MM.1S (cell line): Measurements from ENCODE around the gene SLC6A12.

Experiments
- DNase-seq: peaks from one replicate; pipeline ENCODE4 v3.0.0-alpha.2; 2015
- H2AFZ ChIP-seq: fragments of 300-600 bp; sonication (generic); 2 replicates; pipeline ENCODE4 v1.6.0; 2016; ENCODE audit warnings: antibody characterized with exemption, low read length
- H3F3A ChIP-seq: fragments of 300-600 bp; sonication (generic); 2 replicates; pipeline ENCODE4 v1.6.1; 2016; ENCODE audit warnings: mild to moderate bottlenecking, antibody characterized with exemption, low read length, moderate library complexity, mixed read lengths; ENCODE audit not compliant: insufficient read depth
- H3K27ac ChIP-seq: fragments of 300-600 bp; sonication (generic); 2 replicates; pipeline ENCODE4 v1.5.1; 2016; ENCODE audit warnings: mild to moderate bottlenecking, low read length
- H3K27me3 ChIP-seq: fragments of 300-600 bp; sonication (generic); replicated peaks from 2 replicates; pipeline ENCODE4 v1.6.0; 2016; ENCODE audit warnings: low read length; ENCODE audit not compliant: insufficient read depth
- H3K36me3 ChIP-seq: fragments of 300-600 bp; sonication (generic); replicated peaks from 2 replicates; pipeline ENCODE4 v1.6.1; 2016; ENCODE audit warnings: mild to moderate bottlenecking, low read length, mixed read lengths; ENCODE audit not compliant: insufficient read depth
- H3K4me1 ChIP-seq: fragments of 300-600 bp; sonication (generic); 2 replicates; pipeline ENCODE4 v1.6.1; 2016; ENCODE audit warnings: low read length, mixed read lengths
- H3K4me2 ChIP-seq: fragments of 300-600 bp; sonication (generic); 2 replicates; pipeline ENCODE4 v1.6.0; 2016; ENCODE audit warnings: low read depth, low read length
- H3K4me3 ChIP-seq: fragments of 300-600 bp; sonication (generic); 2 replicates; pipeline ENCODE4 v1.5.1; 2016; ENCODE audit warnings: low read length, mixed read lengths
- H3K79me2 ChIP-seq: fragments of 300-600 bp; sonication (generic); 2 replicates; pipeline ENCODE4 v1.6.1; 2016; ENCODE audit warnings: mixed run types, low read length, mixed read lengths
- H3K9ac ChIP-seq: fragments of 300-600 bp; sonication (generic); 2 replicates; pipeline ENCODE4 v1.6.1; 2016; ENCODE audit warnings: low read length, mixed read lengths
- H3K9me2 ChIP-seq: fragments of 300-600 bp; sonication (generic); replicated peaks from 2 replicates; pipeline ENCODE4 v1.6.1; 2016; ENCODE audit warnings: mild to moderate bottlenecking, low read length, mixed read lengths; ENCODE audit not compliant: insufficient read depth
- H3K9me3 ChIP-seq: fragments of 300-600 bp; sonication (generic); replicated peaks from 2 replicates; pipeline ENCODE4 v1.6.1; 2016; ENCODE audit warnings: mild to moderate bottlenecking, low read length, mixed read lengths; ENCODE audit not compliant: insufficient read depth
- H4K20me1 ChIP-seq: fragments of 300-600 bp; sonication (generic); 2 replicates; pipeline ENCODE4 v1.6.1; 2016; ENCODE audit warnings: mild to moderate bottlenecking, low read length, moderate library complexity, mixed read lengths; ENCODE audit not compliant: insufficient read depth
- CTCF ChIP-seq: fragments of 300-600 bp; sonication (generic); IDR thresholded peaks from 2 replicates; pipeline ENCODE4 v1.5.1; 2016; ENCODE audit warnings: antibody characterized with exemption, low read length, mixed read lengths
- EZH2 ChIP-seq: fragments of 300-600 bp; sonication (generic); optimal IDR thresholded peaks from 2 replicates; pipeline ENCODE3; 2017; ENCODE audit warnings: low read depth, mild to moderate bottlenecking, antibody characterized with exemption, low read length, mixed read lengths
- EZH2phosphoT487 ChIP-seq: fragments of 300-600 bp; sonication (generic); IDR thresholded peaks from 2 replicates; pipeline ENCODE4 v1.6.1; 2018; ENCODE audit warnings: antibody characterized with exemption, low read length

SLC6A12 gene

GRCh38 chr12:175759-176158 is 38.2 kb downstream of the SLC6A12 start:
- no peak for DNase-seq
- no peak for TF ChIP-seq EZH2
- no peak for TF ChIP-seq CTCF
- TF ChIP-seq EZH2phosphoT487, result no peak
- H3K27ac ChIP-seq, result no peak overlapping the region
- no peak overlapping the region for H3K4me2 ChIP-seq
- no peaks in the 10 kb centered on the region for H3K9me3 ChIP-seq
- H3K9ac ChIP-seq, result no peak overlapping the region
- H4K20me1 ChIP-seq, result no peaks in the 10 kb centered on the region
- H3F3A ChIP-seq, result no peaks in the 10 kb centered on the region
- no peak overlapping the region for H2AFZ ChIP-seq
- no peaks in the 10 kb centered on the region for H3K79me2 ChIP-seq
- no peaks in the 10 kb centered on the region for H3K9me2 ChIP-seq
- peaks cover 19% of the 10 kb centered on the region for H3K4me1 ChIP-seq
- H3K4me3 ChIP-seq, result no peak overlapping the region
- no peaks in the 10 kb centered on the region for H3K36me3 ChIP-seq
- H3K27me3 ChIP-seq, result 0 out of 2 replicates have a peak, but pooled peaks cover 4% of the 10 kb centered on the region

GRCh38 chr12:175250-175649 is 38.7 kb downstream of the SLC6A12 start:
- TF ChIP-seq EZH2 (no peak), CTCF (no peak), EZH2phosphoT487 (no peak)
- Histone ChIP-seq H4K20me1 (no peaks in the 10 kb centered on the region), H3K27ac (no peak overlapping the region), H3K4me1 (peaks cover 14% of the 10 kb centered on the region), H3K9me2 (no peaks in the 10 kb centered on the region), H3K27me3 (0 out of 2 replicates have a peak, but pooled peaks cover 4% of the 10 kb centered on the region), H2AFZ (no peak overlapping the region), H3K9me3 (no peaks in the 10 kb centered on the region), H3K9ac (no peak overlapping the region), H3K4me2 (no peak overlapping the region), H3F3A (no peaks in the 10 kb centered on the region), H3K79me2 (no peaks in the 10 kb centered on the region), H3K4me3 (no peak overlapping the region), H3K36me3 (no peaks in the 10 kb centered on the region)
- no peak for DNase-seq

- Histone ChIP-seq H3F3A (no peaks in the 10 kb centered on the region), H3K9me3 (no peaks in the 10 kb centered on the region), H3K79me2 (no peaks in the 10 kb centered on the region), H3K9ac (no peak overlapping the region), H3K4me3 (no peak overlapping the region), H3K4me2 (no peak overlapping the region), H3K36me3 (no peaks in the 10 kb centered on the region), H3K4me1 (peaks cover 9% of the 10 kb centered on the region), H4K20me1 (no peaks in the 10 kb centered on the region), H3K27me3 (0 out of 2 replicates have a peak, but pooled peaks cover 4% of the 10 kb centered on the region), H2AFZ (no peak overlapping the region), H3K9me2 (no peaks in the 10 kb centered on the region), H3K27ac (no peak overlapping the region)
- no peak for DNase-seq
- TF ChIP-seq EZH2phosphoT487 (no peak), EZH2 (no peak), CTCF (no peak)
Observed at GRCh38 chr12:174596-174995, 39.4 kb downstream of the SLC6A12 start.
